Measurements from ENCODE around the gene RNPEP. TPM values are rescaled to one million over a fixed set of nuclear protein-coding genes. Genes with fewer than 3 reads are reported as not detected.
"Not testable (repeated sequence)": the region's sequence is repeated elsewhere in the genome, so short reads cannot be mapped to it uniquely, and the experiment has no call there.

Gene RNPEP
- total RNA-seq, 2 experiments from 2014 or later: 19.9 to 20.8 TPM

GRCh38 chr1:202018468-202019234 is 36.2 kb downstream of the RNPEP start:
- Mint-ChIP-seq H3K4me1 (ENCODE audit: low read depth) (no peaks in the 10 kb centered on the region), H3K4me3 (no peak overlapping the region)
- no peaks in the 10 kb centered on the region for H3K36me3 ChIP-seq (ENCODE audit: insufficient read depth, low read length)

GRCh38 chr1:202019235-202019558 is 36.7 kb downstream of the RNPEP start:
- H3K9me3 ChIP-seq (ENCODE audit: control insufficient read depth in 1 of 2, insufficient read depth in 1 of 2, low read length in 2 of 2); POLR2A ChIA-PET; ATAC-seq (ENCODE audit: poor library complexity); H3K4me3 ChIP-seq (ENCODE audit: low read length); H3K36me3 ChIP-seq (ENCODE audit: insufficient read depth, low read length); H3K9me3 Mint-ChIP-seq; H3K4me1 ChIP-seq (ENCODE audit: insufficient read depth, low read length); H3K4me3 Mint-ChIP-seq; H3K27me3 ChIP-seq (ENCODE audit: control insufficient read depth in 1 of 2, insufficient read depth in 2 of 2, low read length in 2 of 2); H3K27ac Mint-ChIP-seq; DNase-seq; CTCF ChIA-PET; H3K36me3 Mint-ChIP-seq (ENCODE audit: low read depth); intact Hi-C loops (cut with DNase I, micrococcal nuclease); H3K4me1 Mint-ChIP-seq (ENCODE audit: low read depth); H3K27ac ChIP-seq (ENCODE audit: low read depth in 1 of 2, low read length in 2 of 2): not testable (repeated sequence)
- H3K27me3 Mint-ChIP-seq: peaks cover 30% of the 10 kb centered on the region

More at GRCh38 chr1:202018468-202019234, 36.2 kb downstream of the RNPEP start:
- POLR2A ChIA-PET: no interaction called here
- peaks cover 0 to 4% of the 10 kb centered on the region in 2 experiments for H3K27me3 ChIP-seq (ENCODE audit: control insufficient read depth in 1 of 2, insufficient read depth in 2 of 2, low read length in 2 of 2)
- H3K36me3 Mint-ChIP-seq (ENCODE audit: low read depth): no peaks in the 10 kb centered on the region
- H3K4me1 ChIP-seq (ENCODE audit: insufficient read depth, low read length): no peaks in the 10 kb centered on the region
- intact Hi-C loops (cut with DNase I, micrococcal nuclease): no loop called here
- TF ChIP-seq, protein P1, sequence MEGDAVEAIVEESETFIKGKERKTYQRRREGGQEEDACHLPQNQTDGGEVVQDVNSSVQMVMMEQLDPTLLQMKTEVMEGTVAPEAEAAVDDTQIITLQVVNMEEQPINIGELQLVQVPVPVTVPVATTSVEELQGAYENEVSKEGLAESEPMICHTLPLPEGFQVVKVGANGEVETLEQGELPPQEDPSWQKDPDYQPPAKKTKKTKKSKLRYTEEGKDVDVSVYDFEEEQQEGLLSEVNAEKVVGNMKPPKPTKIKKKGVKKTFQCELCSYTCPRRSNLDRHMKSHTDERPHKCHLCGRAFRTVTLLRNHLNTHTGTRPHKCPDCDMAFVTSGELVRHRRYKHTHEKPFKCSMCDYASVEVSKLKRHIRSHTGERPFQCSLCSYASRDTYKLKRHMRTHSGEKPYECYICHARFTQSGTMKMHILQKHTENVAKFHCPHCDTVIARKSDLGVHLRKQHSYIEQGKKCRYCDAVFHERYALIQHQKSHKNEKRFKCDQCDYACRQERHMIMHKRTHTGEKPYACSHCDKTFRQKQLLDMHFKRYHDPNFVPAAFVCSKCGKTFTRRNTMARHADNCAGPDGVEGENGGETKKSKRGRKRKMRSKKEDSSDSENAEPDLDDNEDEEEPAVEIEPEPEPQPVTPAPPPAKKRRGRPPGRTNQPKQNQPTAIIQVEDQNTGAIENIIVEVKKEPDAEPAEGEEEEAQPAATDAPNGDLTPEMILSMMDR (IDR thresholded peaks at IDR 0.05): no peak
- no peaks in the 10 kb centered on the region for H3K9me3 ChIP-seq (ENCODE audit: control insufficient read depth in 1 of 2, insufficient read depth in 1 of 2, low read length in 2 of 2)
- no peak overlapping the region for H3K27ac ChIP-seq (ENCODE audit: low read depth in 1 of 2, low read length in 2 of 2)
- no peak overlapping the region for H3K27ac Mint-ChIP-seq
- H3K27me3 Mint-ChIP-seq: peaks cover 30% of the 10 kb centered on the region
- ATAC-seq (ENCODE audit: poor library complexity) (no peak), DNase-seq (no peak)
- CTCF ChIA-PET: no interaction called here
- no peak overlapping the region for H3K4me3 ChIP-seq (ENCODE audit: low read length)
- H3K9me3 Mint-ChIP-seq: no peaks in the 10 kb centered on the region

GRCh38 chr1:202023001-202023433 is 40.6 kb downstream of the RNPEP start:
- ATAC-seq (ENCODE audit: poor library complexity): no peak
- no peaks in the 10 kb centered on the region for H3K36me3 ChIP-seq (ENCODE audit: insufficient read depth, low read length)
- H3K27ac ChIP-seq (ENCODE audit: low read depth in 1 of 2, low read length in 2 of 2): no peak overlapping the region
- H3K4me1 ChIP-seq (ENCODE audit: insufficient read depth, low read length): no peaks in the 10 kb centered on the region
- H3K36me3 Mint-ChIP-seq (ENCODE audit: low read depth): no peaks in the 10 kb centered on the region
- H3K9me3 Mint-ChIP-seq: no peaks in the 10 kb centered on the region
- TF ChIP-seq, protein P1 (IDR thresholded peaks at IDR 0.05): no peak
- H3K4me1 Mint-ChIP-seq (ENCODE audit: low read depth): no peaks in the 10 kb centered on the region
- no peak for DNase-seq
- H3K4me3 Mint-ChIP-seq: no peak overlapping the region
- intact Hi-C loops (cut with DNase I, micrococcal nuclease): no loop called here
- no peak overlapping the region for H3K4me3 ChIP-seq (ENCODE audit: low read length)
- no peak overlapping the region for H3K27ac Mint-ChIP-seq
- no peaks in the 10 kb centered on the region for H3K9me3 ChIP-seq (ENCODE audit: control insufficient read depth in 1 of 2, insufficient read depth in 1 of 2, low read length in 2 of 2)
- ChIA-PET POLR2A (no interaction called here), CTCF (no interaction called here)
- H3K27me3 ChIP-seq (ENCODE audit: control insufficient read depth in 1 of 2, insufficient read depth in 2 of 2, low read length in 2 of 2): peaks cover 0 to 4% of the 10 kb centered on the region in 2 experiments
- peaks cover 14% of the 10 kb centered on the region for H3K27me3 Mint-ChIP-seq

DNA sequence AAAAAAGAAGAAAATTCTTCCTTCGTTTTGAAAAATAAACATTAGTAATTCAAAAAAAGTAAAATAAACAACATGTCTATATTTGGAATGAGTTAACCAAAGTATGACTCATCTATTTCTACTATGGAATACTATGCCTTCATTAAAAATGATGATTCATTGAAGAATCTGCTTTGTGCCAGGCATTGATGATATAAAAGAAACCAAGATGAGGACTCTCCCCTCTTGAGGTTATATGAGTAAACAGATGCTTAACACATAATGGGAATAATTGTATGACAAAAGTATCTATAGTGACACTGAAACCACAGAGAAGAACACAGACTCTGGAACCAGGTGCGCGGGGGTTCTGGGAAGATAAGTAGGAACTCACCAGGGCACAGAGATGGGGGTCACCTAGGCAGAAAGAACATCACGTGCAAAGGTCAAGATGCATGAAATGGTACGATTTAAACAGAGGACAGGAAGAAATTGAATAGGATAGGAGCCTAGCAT is 46.8 kb downstream of the RNPEP start:
- Mint-ChIP-seq H3K27me3 (no peaks in the 10 kb centered on the region), H3K36me3 (ENCODE audit: low read depth) (no peaks in the 10 kb centered on the region), H3K4me1 (ENCODE audit: low read depth) (no peaks in the 10 kb centered on the region), H3K27ac (no peak overlapping the region), H3K4me3 (no peak overlapping the region), H3K9me3 (no peaks in the 10 kb centered on the region)
- TF ChIP-seq, protein P1 (IDR thresholded peaks at IDR 0.05): no peak
- intact Hi-C loops (cut with DNase I, micrococcal nuclease): no loop called here
- H3K36me3 ChIP-seq (ENCODE audit: insufficient read depth, low read length): no peaks in the 10 kb centered on the region
- H3K27ac ChIP-seq (ENCODE audit: low read depth in 1 of 2, low read length in 2 of 2): no peak overlapping the region
- ChIA-PET POLR2A (no interaction called here), CTCF (no interaction called here)
- ATAC-seq (ENCODE audit: poor library complexity): no peak
- no peak overlapping the region for H3K4me3 ChIP-seq (ENCODE audit: low read length)
- DNase-seq: no peak
- H3K9me3 ChIP-seq (ENCODE audit: control insufficient read depth in 1 of 2, insufficient read depth in 1 of 2, low read length in 2 of 2): no peaks in the 10 kb centered on the region
- H3K4me1 ChIP-seq (ENCODE audit: insufficient read depth, low read length): no peaks in the 10 kb centered on the region
- no peaks in the 10 kb centered on the region for H3K27me3 ChIP-seq (ENCODE audit: control insufficient read depth in 1 of 2, insufficient read depth in 2 of 2, low read length in 2 of 2)
